HG03378 (cell line): ENCODE measurements around the gene CFAP46.
"Not testable (repeated sequence)": the region's sequence is repeated elsewhere in the genome, so short reads cannot be mapped to it uniquely, and the experiment has no call there.

Source experiments
- ATAC-seq: cut with Tn5 transposase; IDR thresholded peaks from one replicate; pipeline ENCODE4 v1.9.1; 2021; ENCODE audit warnings: mild to moderate bottlenecking, moderate library complexity; ENCODE audit not compliant: unreplicated experiment

Gene CFAP46

GRCh38 chr10:132846631-132847415 lies 95.5 kb downstream of the CFAP46 start:
- ATAC-seq = no peak

- ATAC-seq = no peak
Observed at GRCh38 chr10:132845780-132846595, 96.4 kb downstream of the CFAP46 start.

GRCh38 chr10:132845041-132845551 lies 97.3 kb downstream of the CFAP46 start:
- no peak for ATAC-seq

GRCh38 chr10:132844069-132844809 lies 98.1 kb downstream of the CFAP46 start:
- ATAC-seq = no peak

GRCh38 chr10:132843276-132843675 lies 99.1 kb downstream of the CFAP46 start:
- ATAC-seq = not testable (repeated sequence)

GRCh38 chr10:132842397-132842796 lies 100.0 kb downstream of the CFAP46 start:
- ATAC-seq = no peak

DNA sequence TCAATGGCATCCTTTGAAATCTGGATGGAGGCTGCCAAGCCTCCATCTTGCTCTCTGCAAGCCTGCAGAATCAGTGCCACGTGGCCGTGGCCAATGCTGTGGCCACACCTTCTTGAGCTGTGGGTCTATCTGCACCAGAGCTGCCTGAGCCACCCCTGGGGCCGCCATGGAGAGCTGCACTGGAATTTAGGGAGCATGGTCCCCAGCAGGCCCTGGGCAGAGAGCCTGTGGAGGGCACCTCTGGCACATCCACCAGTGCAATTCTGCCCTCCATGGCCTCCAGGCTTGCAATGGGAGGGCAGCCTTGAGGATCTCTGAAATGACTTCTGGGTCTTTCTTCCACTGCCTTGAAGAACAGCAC lies 100.8 kb downstream of the CFAP46 start:
- no peak for ATAC-seq

- no peak for ATAC-seq
Observed at GRCh38 chr10:132840698-132841614, 101.4 kb downstream of the CFAP46 start.

- no peak for ATAC-seq
Observed at GRCh38 chr10:132839061-132839460, 103.3 kb downstream of the CFAP46 start.

DNA sequence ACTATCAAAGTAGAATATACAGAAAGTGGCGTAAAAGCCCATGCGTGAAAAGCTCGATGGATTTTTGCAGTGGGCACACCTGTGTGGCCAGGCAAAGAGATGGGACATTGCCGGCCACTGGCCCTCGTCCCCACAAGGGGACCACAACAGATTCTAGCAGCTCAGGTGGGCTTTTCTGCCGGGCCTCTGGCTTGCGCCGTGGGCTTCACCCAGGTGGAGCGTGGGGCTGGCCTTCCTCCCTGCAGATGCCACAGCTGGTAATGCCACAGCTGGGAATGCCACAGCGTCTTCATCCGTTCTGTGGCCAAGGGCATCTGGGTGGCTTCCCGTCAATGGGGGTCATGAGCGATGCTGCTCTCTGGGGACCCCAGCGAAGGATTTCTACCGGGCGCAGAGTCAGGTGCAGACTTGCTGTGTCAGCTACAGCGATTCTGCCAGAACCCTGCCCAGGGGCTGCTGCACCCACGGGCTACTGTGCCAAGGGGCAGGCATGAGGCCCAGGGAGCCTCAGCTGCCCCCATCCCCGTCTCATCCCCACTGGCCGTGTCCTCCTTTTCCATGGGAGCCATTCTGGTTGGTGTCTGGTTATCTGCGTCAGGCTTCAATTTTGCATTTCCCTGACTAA lies 103.9 kb downstream of the CFAP46 start:
- ATAC-seq = no peak

- no peak for ATAC-seq
Observed at GRCh38 chr10:132837905-132838304, 104.5 kb downstream of the CFAP46 start.

- ATAC-seq = no peak
Observed at GRCh38 chr10:132836832-132837540, 105.4 kb downstream of the CFAP46 start.

DNA sequence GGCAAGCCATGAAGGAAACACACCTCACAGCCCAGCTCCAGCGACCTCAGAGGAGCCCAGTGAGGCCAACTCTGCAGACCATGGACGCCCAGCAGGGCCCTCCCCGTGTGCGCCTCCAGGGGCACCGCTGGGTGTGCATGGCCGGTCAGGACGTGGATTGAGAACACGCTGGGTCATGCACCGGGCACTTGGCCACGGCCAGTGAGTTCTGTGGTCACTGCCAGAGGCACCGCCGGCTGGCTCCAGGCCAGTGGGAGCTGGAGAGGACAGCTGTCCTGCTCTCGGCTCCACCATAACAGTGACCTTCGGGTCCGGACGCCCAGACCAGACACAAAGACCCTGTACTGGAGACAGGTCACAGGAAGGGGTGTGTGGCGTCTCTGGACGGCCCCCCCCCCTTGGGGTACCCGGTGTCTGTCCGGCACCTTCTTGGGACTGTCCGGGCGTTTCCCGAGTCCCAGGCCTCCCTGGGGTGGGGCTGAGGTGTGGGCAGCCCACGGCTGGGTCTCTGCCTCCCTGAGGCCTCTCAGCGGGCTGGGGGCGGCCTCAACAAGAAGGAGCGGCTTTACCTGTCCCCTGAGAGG lies 106.0 kb downstream of the CFAP46 start:
- no peak for ATAC-seq

GRCh38 chr10:132835848-132836233 lies 106.5 kb downstream of the CFAP46 start:
- ATAC-seq = no peak

- ATAC-seq = no peak
Observed at GRCh38 chr10:132834891-132835847, 107.2 kb downstream of the CFAP46 start.

GRCh38 chr10:132834311-132834761 lies 108.0 kb downstream of the CFAP46 start:
- ATAC-seq = no peak

DNA sequence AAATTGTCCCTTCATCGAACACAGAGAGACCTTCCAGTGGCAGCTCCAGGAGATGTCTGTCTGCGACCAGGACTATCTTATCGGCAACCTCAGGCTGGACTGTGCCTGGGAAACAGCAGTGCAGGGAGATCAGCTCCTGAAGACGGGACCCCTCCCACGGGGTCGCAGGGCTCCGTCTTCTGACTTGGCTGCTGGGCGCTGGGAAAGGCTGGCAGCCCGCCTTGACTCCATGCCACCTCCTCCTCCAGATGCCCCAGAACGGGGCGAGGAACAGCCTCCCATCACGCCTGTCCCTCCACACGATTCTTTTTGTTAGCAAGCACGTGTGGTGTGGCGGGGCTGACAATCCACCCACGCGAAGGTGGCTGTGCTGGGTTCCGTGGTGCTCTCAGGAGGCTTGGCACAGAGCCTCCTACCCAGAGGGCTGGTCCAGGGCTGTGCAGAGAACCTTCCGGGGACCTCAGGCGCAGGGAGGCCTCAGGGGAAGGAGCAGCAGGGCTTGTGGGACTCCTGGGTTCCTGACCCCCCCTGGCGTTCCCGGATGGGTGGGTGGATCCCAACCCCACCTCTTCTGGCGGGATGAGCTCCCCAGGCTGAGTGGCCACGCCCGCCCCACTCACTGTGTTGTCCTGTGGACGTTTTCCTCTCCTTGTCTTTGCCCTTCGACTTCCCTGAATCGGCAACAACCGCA lies 108.8 kb downstream of the CFAP46 start:
- no peak for ATAC-seq
